Testis (tissue), 3 donors: ENCODE results near the gene CLNS1A. TPM values are rescaled to one million over a fixed set of nuclear protein-coding genes. Genes with fewer than 3 reads are reported as not detected.

Source experiments
- DNase-seq: peaks from one replicate; pipeline ENCODE4 v3.0.0-alpha.2; 2019
- H3K27ac ChIP-seq, 2 donors: fragments of 200-600 bp; sonication (generic); one replicate each; pipeline ENCODE4 v1.5.1; 2019
- H3K27me3 ChIP-seq: fragments of 200-600 bp; sonication (generic); one replicate; pipeline ENCODE4 v1.5.1; 2019
- H3K36me3 ChIP-seq: fragments of 200-600 bp; sonication (generic); one replicate; pipeline ENCODE4 v1.5.1; 2017; ENCODE audit warnings: low read depth; ENCODE audit errors: missing control alignments
- H3K4me1 ChIP-seq: fragments of 200-600 bp; sonication (generic); one replicate; pipeline ENCODE4 v1.5.1; 2019
- H3K4me3 ChIP-seq, 2 donors: fragments of 200-600 bp; sonication (generic); one replicate each; pipeline ENCODE4 v1.5.1; 2017 to 2019
- H3K9me3 ChIP-seq: fragments of 200-600 bp; sonication (generic); one replicate; pipeline ENCODE4 v1.5.1; 2017
- POLR2A ChIP-seq: fragments of 450-650 bp; IDR thresholded peaks from one replicate; pipeline ENCODE4 v1.6.1; 2017; ENCODE audit warnings: antibody characterized with exemption, mild to moderate bottlenecking, moderate library complexity
- WGBS, 2 donors: methylation state at CpG; one replicate each; pipeline ENCODE4 v1.1.5; 2018; 5-methylcytosine and 5-hydroxymethylcytosine counted together
- intact Hi-C: fragments of 100-400 bp; cut with DNase I; formaldehyde crosslinking; loops from one replicate; pipeline ENCODE4 v1.15.1; 2023; ENCODE audit warnings: low total_unique reads
- polyA plus RNA-seq: library from polyadenylated mRNA; stranded (reverse); fragments of 350-450 nt; fragmentation: Illumina TruSeq; extraction: RNeasy Lipid Tissue Mini Kit (QIAGEN cat#74804); gene quantifications from one replicate; pipeline ENCODE4 v1.2.3, GENCODE V29; 2014; ENCODE audit warnings: low read depth, low replicate concordance; ENCODE audit not compliant: insufficient read depth
- total RNA-seq, 2 donors: library from RNA; depleted of rRNA; stranded (reverse); fragments of >200 nt; gene quantifications; one replicate each; pipeline ENCODE4 v1.2.3, GENCODE V29; 2016
- TF ChIP-seq, protein P1 (sequence below), 3 experiments: fragments of 450-650 bp in 2 of 3; fragments of 200-600 bp in 1 of 3; sonication (generic) in 1 of 3; IDR thresholded peaks; one replicate each; pipeline ENCODE4 v1.5.1; 2016 to 2019; ENCODE audit warnings: antibody characterized with exemption in 3 of 3, mild to moderate bottlenecking in 2 of 3, moderate library complexity in 1 of 3

The CLNS1A gene
- total and polyA plus RNA-seq, 3 donors from 2014 or later, result 42.6 to 101 (median 92.6) TPM

GRCh38 chr11:77592727-77593126 is 44.9 kb downstream of the CLNS1A start:
- DNase-seq, result no peak
- no peak for TF ChIP-seq POLR2A
- TF ChIP-seq, protein P1, sequence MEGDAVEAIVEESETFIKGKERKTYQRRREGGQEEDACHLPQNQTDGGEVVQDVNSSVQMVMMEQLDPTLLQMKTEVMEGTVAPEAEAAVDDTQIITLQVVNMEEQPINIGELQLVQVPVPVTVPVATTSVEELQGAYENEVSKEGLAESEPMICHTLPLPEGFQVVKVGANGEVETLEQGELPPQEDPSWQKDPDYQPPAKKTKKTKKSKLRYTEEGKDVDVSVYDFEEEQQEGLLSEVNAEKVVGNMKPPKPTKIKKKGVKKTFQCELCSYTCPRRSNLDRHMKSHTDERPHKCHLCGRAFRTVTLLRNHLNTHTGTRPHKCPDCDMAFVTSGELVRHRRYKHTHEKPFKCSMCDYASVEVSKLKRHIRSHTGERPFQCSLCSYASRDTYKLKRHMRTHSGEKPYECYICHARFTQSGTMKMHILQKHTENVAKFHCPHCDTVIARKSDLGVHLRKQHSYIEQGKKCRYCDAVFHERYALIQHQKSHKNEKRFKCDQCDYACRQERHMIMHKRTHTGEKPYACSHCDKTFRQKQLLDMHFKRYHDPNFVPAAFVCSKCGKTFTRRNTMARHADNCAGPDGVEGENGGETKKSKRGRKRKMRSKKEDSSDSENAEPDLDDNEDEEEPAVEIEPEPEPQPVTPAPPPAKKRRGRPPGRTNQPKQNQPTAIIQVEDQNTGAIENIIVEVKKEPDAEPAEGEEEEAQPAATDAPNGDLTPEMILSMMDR (IDR thresholded peaks at IDR 0.05), result no peak
- no peaks in the 10 kb centered on the region for H3K27me3 ChIP-seq
- intact Hi-C loops, result no loop called here
- H3K36me3 ChIP-seq, result no peaks in the 10 kb centered on the region
- H3K4me3 ChIP-seq, result no peak overlapping the region
- H3K27ac ChIP-seq, result no peak overlapping the region
- peaks cover 16% of the 10 kb centered on the region for H3K4me1 ChIP-seq
- no peaks in the 10 kb centered on the region for H3K9me3 ChIP-seq
- WGBS, 2 donors, result 44 to 51% methylated on average over 2 of the region's 2 CpGs

GRCh38 chr11:77590194-77590782 is 47.3 kb downstream of the CLNS1A start:
- H3K36me3 ChIP-seq, result no peaks in the 10 kb centered on the region
- intact Hi-C loops, result no loop called here

DNA sequence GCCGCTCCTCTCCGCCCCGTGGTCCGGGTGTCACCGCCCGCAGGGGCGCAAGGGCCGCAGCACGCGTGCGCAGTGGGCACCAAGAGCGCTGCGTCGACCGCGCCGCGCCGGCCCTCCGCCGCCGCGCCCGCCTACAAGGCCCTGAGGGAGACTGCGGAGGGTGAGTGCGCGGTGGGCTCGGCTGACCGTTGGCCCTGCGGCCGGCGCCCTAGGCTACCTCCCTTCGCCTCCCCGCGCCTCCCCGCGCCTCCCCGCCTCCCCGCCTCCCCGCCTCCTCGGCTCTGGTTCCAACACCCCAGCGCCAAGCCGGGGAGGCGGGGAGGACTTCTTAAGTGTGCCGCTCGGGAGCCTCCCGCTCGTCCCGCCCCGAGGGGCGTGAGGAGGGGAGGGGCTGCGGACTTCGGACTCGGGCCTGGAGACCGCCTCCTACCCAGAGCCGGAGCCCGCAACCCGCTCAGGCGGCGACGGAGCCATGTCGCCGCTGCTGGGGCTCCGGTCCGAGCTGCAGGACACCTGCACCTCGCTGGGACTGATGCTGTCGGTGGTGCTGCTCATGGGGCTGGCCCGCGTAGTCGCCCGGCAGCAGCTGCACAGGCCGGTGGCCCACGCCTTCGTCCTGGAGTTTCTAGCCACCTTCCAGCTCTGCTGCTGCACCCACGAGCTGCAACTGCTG is 47.9 kb downstream of the CLNS1A start, which contains the start of gene AQP11:
TSS of gene AQP11 (plus strand) at position 433 of the 673 bp plus-strand sequence. CDS start at position 473, 40 bp downstream.
- Histone ChIP-seq H3K4me1 (peaks cover 16% of the 10 kb centered on the region), H3K27me3 (no peaks in the 10 kb centered on the region), H3K9me3 (no peaks in the 10 kb centered on the region), H3K4me3 (peak within 1 kb of the TSS; percentile 73 to 91), H3K27ac (peak within 1 kb of the TSS; percentile 89 to 91), H3K36me3 (no peaks in the 10 kb centered on the region)
- intact Hi-C loops, result no loop called here
- TF ChIP-seq, protein P1 (IDR thresholded peaks at IDR 0.05), result no peak
- peak; percentile 36 for TF ChIP-seq POLR2A
- peak; percentile 93 for DNase-seq
- 1% methylated on average over 36 of the region's 75 CpGs; no CpG with 5 or more reads in 1 of the 2 donors for WGBS, 2 donors

More at GRCh38 chr11:77590194-77590782, 47.3 kb downstream of the CLNS1A start:
- peak; percentile 75 for DNase-seq
- peak overlapping the region; percentile 89 to 91 for H3K27ac ChIP-seq
- WGBS, 2 donors, result 2 to 3% methylated on average over 12 to 30 of the region's 31 CpGs
- TF ChIP-seq POLR2A, result no peak
- TF ChIP-seq, protein P1 (IDR thresholded peaks at IDR 0.05), result no peak
- no peaks in the 10 kb centered on the region for H3K9me3 ChIP-seq
- H3K4me1 ChIP-seq, result peaks cover 16% of the 10 kb centered on the region
- H3K27me3 ChIP-seq, result no peaks in the 10 kb centered on the region
- peak overlapping the region; percentile 73 to 91 for H3K4me3 ChIP-seq

DNA sequence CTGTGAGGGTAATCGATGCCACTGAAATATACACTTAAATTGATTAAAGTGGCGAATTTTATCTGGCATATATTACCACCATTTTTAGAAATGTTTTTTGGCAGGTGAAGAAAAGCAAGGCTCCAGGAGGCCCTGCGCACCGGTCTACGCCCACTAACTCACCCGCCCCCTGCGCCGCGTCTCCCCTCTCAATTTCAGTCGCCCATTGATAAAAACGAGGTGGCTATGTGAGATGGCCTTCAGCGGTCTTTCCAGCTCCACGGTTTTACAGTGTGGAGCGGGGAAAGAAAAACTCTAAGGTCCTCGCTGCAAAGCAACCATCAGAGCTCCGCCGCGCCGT is 48.4 kb downstream of the CLNS1A start:
- WGBS, 2 donors, result 1% methylated on average over 14 to 19 of the region's 19 CpGs

More for the DNA sequence above, 48.4 kb downstream of the CLNS1A start:
- Histone ChIP-seq H3K4me1 (peaks cover 16% of the 10 kb centered on the region), H3K4me3 (peak overlapping the region; percentile 73 to 91), H3K36me3 (no peaks in the 10 kb centered on the region), H3K9me3 (no peaks in the 10 kb centered on the region), H3K27ac (peak overlapping the region; percentile 89 to 91), H3K27me3 (no peaks in the 10 kb centered on the region)
- no peak for DNase-seq
- intact Hi-C loops, result no loop called here
- TF ChIP-seq, protein P1 (IDR thresholded peaks at IDR 0.05), result no peak
- TF ChIP-seq POLR2A, result no peak
